ENCODE measurements around the gene ROBO1.
"Not testable (repeated sequence)": the region's sequence is repeated elsewhere in the genome, so short reads cannot be mapped to it uniquely, and the experiment has no call there.

The ROBO1 gene

DNA sequence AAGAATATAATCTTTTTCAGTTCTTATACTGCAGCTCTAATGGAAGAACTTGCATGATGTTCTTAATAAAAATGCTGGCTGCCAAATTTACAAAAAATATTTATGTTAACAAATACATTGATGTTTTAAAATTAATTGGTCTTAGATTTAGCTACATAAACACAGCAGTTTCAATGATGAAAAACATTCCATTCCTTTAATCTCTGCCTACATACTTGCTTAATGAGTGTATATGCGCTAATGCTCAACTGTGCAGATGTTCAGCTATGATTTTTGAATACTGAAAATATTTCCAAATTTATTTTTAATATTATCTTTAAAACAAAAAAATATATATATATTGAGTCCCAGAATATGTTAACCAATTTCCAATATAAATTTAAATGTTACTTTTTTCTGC, 867.4 kb downstream of the ROBO1 start:
- DNase-seq (ENCODE audit: insufficient read length, low spot score) = no peak
- FAIRE-seq = no peak

DNA sequence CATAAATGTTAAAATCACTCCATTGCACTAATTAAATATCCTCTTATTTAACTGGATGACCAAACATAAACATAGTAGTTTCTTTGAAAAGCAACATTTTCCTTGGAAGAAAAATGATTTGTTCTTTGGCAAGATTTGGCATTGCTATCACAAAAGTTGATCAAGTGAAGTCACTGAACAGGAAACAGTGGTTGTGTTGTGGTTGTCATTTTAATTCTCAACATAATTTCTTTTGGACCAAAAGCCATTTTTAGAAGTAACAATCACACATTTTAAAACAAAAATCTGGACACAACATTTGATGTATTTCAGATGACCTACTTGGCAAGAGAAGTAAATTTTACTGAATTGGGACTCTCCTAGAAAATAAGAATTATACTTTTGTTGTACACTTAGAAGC, 872.3 kb downstream of the ROBO1 start:
- FAIRE-seq = no peak

DNA sequence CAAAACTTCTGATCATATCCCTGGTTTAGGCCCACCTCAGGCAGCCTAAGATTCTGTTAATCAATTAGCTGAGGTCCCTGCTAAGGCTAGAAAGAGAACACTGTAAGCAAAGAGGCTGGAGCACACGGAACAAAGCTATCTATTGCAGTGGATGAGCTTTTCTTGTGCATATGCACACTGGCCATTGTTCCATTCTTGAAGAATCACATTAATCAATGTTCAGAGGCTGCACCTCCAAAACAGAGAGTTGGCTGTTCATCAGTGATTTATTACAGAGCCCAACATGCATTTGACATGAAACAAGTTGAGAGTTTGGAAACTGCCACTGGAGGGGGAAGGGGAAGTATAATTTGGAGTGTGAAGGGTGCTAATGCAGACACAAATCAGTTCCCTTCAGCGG, 873.0 kb downstream of the ROBO1 start:
- DNase-seq (ENCODE audit: insufficient read length, low spot score) (no peak), FAIRE-seq (no peak)

More for the DNA sequence above, 872.3 kb downstream of the ROBO1 start:
- DNase-seq (ENCODE audit: insufficient read length, low spot score) = no peak

GRCh38 chr3:78893161-78893560, 874.6 kb downstream of the ROBO1 start:
- FAIRE-seq = no peak

DNA sequence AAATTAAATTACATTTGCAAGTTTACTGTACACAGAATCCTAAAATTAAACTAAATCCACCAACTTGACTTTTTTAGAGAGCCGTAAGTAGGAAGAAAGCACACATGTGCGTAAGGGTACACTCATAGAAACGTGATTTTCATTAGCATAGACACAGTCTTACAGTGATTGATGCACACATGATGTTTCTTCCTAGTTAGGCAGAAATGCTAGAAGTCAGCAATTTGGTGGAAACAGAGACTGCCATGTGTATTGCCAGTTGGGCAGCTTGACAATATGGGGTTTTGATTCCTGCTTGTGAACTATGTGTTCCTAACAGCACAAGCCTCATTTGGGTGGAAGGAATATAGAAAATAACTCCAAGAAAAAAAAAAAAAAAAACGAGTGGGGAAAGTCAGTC, 878.5 kb downstream of the ROBO1 start:
- FAIRE-seq = no peak
- DNase-seq (ENCODE audit: insufficient read length, low spot score) = no peak

More at GRCh38 chr3:78893161-78893560, 874.6 kb downstream of the ROBO1 start:
- no peak for DNase-seq (ENCODE audit: insufficient read length, low spot score)

GRCh38 chr3:78888635-78889034, 879.2 kb downstream of the ROBO1 start:
- FAIRE-seq (no peak), DNase-seq (ENCODE audit: insufficient read length, low spot score) (no peak)

DNA sequence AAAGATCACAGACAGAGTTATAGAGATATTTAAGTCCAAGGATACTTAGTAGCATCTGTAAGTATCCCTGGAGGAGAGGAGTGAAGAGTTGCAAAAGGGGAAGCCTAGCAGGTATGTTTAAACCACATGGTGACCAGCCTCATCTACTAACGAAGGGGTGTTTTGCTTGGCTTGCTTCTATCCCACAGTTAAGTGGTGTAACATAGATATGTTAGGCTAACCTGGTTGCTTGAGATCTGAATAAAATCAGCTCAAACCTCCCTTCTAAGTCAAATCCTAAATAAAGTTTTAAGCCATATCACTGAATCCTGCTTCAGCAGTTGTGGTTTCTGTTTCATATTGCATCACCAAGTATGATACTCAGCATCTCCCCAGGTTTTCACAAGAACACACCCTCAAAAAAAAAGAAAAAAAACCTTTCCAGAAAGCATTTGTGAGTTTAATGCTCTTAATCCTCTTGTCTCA, 880.2 kb downstream of the ROBO1 start:
- no peak for DNase-seq (ENCODE audit: insufficient read length, low spot score)
- no peak for FAIRE-seq

- DNase-seq (ENCODE audit: insufficient read length, low spot score) (no peak), FAIRE-seq (no peak)
Observed at GRCh38 chr3:78887029-78887428, 880.8 kb downstream of the ROBO1 start.

GRCh38 chr3:78884567-78884966, 883.2 kb downstream of the ROBO1 start:
- FAIRE-seq; DNase-seq (ENCODE audit: insufficient read length, low spot score): not testable (repeated sequence)

GRCh38 chr3:78882251-78882650, 885.5 kb downstream of the ROBO1 start:
- DNase-seq (ENCODE audit: insufficient read length, low spot score) = no peak
- no peak for FAIRE-seq

DNA sequence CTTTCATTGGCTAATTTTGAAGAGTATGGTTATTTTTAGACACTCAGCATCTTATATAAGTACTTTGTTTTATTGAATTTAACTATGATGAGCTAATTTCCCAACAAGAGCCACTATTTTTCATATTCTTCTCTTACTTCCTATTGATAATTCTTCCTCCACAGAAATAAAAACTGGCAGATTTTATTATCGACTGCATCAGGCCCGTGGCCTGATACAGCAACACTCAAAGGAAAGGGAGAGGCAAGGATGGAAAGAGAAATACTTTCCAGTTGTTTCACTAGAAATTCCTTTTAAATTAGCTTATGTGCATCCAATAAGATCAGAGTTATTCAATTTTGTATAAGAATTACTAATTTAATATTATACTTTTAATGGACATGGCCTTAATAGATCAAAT, 886.3 kb downstream of the ROBO1 start:
- no peak for FAIRE-seq
- no peak for DNase-seq (ENCODE audit: insufficient read length, low spot score)

DNA sequence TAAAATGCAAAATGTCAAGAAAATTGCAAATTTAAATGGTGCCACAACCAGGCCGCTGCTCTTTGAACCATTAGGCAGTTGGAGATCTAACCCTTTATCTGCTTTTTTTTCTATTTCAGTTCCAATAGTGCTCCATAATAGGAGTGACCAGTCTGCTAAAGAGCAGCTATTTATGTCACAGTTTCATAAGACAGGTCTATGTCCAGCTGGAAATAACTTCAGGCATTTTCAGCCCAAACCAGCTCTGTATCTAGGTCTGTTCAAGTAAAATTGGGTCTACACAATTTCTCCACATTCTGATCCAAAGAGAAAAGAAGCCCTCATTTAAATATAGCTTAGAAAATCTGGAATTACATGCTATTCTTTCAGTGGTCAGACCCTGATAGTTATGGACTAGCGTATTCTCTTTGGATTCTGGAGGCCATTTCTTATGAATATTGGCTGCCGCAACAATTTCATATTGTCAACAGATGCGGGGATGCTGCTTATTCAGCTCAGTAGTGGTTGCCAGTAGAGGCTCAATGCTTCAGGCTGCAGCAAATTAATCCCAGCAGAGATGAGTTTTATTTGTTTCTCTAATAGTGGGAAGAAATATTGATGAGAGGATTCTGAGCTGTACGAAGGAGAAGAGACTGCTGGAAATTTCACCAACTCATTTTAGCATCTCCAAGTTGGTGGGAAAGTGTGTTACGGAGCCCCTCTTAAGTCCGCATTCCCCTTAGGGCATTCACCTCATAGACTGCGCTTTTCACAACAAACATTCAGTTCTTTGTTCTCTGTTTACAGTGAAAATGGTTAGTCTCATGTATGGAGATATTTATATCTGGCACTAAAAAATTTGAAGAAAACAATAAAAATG, 887.0 kb downstream of the ROBO1 start:
- no peak for DNase-seq (ENCODE audit: insufficient read length, low spot score)
- FAIRE-seq = no peak

DNA sequence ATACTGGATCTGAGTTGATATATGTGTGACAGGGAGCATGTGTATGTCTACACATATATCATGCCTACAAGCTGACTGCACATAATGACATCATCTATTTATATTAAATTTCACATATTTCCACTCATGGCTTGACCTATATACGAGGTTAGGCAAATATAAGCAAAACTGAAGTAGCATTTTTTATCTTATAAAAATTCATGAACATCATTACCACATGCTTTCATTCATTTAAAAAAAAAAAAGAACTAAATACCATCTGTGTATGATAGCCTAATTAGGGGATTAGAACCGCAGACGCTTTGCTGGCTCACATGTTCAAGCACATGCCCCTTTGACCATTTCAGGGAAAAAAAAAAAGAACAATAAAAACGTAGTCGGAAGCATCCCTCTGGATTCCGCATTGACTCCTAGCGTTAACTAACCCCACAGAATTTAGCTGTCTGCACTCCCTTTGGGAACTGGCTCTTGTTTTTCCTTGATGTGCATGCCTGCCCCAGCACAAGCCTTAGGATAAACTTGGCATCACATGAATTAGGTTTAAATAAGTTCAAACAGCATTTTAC, 888.4 kb downstream of the ROBO1 start:
- DNase-seq (ENCODE audit: insufficient read length, low spot score) (no peak), FAIRE-seq (no peak)

- FAIRE-seq = no peak
Observed at GRCh38 chr3:78878789-78879188, 889.0 kb downstream of the ROBO1 start.

GRCh38 chr3:78878011-78878410, 889.8 kb downstream of the ROBO1 start:
- FAIRE-seq (no peak), DNase-seq (ENCODE audit: insufficient read length, low spot score) (no peak)

More at GRCh38 chr3:78878789-78879188, 889.0 kb downstream of the ROBO1 start:
- DNase-seq (ENCODE audit: insufficient read length, low spot score) = no peak

- DNase-seq (ENCODE audit: insufficient read length, low spot score) (no peak), FAIRE-seq (no peak)
Observed at GRCh38 chr3:78875851-78876250, 891.9 kb downstream of the ROBO1 start.

GRCh38 chr3:78875436-78875835, 892.4 kb downstream of the ROBO1 start:
- FAIRE-seq (no peak), DNase-seq (ENCODE audit: insufficient read length, low spot score) (no peak)

- no peak for DNase-seq (ENCODE audit: insufficient read length, low spot score)
- no peak for FAIRE-seq
Observed at GRCh38 chr3:78873641-78874040, 894.2 kb downstream of the ROBO1 start.

DNA sequence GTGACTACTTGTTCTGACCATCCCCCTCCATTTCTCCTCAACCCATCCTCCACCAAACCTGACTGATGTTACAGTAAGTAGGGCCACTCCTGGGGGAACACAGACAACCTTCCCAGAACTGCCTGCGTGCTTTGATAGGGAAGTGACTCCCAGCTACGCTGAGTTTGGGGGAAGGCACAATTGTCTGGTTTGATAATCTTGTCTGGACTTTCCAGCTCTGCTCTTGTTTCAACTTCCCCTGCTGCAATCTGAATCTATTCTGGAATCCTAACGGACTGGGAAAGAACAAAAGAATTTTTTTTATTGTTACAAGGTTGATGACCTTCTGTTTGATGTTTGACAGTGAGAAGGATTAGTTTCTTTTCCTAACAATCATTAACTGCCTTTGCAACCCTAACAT, 895.6 kb downstream of the ROBO1 start:
- DNase-seq (ENCODE audit: insufficient read length, low spot score) (no peak), FAIRE-seq (peak; percentile 76)

GRCh38 chr3:78871048-78871447, 896.8 kb downstream of the ROBO1 start:
- DNase-seq (ENCODE audit: insufficient read length, low spot score) (no peak), FAIRE-seq (no peak)

- FAIRE-seq (no peak), DNase-seq (ENCODE audit: insufficient read length, low spot score) (no peak)
Observed at GRCh38 chr3:78870484-78870883, 897.3 kb downstream of the ROBO1 start.

DNA sequence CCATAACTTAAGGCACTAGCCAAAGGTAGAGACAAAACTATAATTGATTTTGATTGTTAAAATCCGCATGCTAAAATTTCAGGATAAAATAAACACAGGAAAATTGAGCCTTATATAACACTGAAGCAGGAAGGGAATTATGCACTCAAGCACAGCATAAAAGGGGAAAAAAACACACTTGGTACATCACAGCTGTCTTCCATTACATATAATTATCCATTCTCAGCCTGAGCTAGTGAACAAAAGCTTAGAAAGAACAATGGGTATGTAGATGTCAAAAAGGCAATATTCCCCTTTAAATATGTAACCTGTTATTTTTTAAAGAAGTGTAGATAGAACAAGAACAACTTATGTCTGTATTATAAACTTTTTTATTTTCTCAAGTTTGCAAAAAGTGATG, 899.2 kb downstream of the ROBO1 start:
- DNase-seq (ENCODE audit: insufficient read length, low spot score) = no peak

More for the DNA sequence above, 899.2 kb downstream of the ROBO1 start:
- no peak for FAIRE-seq

Data from HTR-8/SVneo (cell line).